ENCODE results near the gene DCXR.

The DCXR gene

GRCh38 chr17:82035488-82035887, 2.0 kb downstream of the DCXR start:
- H3K4me3 Mint-ChIP-seq = peak overlapping the region; percentile 70 to 80 (median 77)
- H3K27ac Mint-ChIP-seq = peak overlapping the region; percentile 14 to 66 (median 31)
- no peak for TF ChIP-seq CTCF (IDR thresholded peaks at IDR 0.05; ENCODE audit: unreplicated experiment in 3 of 3)
- peaks cover 21% of the 10 kb centered on the region for H3K27me3 Mint-ChIP-seq (ENCODE audit: low read depth)
- peaks cover 20% of the 10 kb centered on the region for H3K4me1 Mint-ChIP-seq
- no peaks in the 10 kb centered on the region for H3K9me3 Mint-ChIP-seq
- H3K36me3 Mint-ChIP-seq (ENCODE audit: low read depth) = no peaks in the 10 kb centered on the region

GRCh38 chr17:82034371-82035011, 3.0 kb downstream of the DCXR start:
- Mint-ChIP-seq H3K36me3 (ENCODE audit: low read depth) (no peaks in the 10 kb centered on the region), H3K4me3 (peak overlapping the region; percentile 70 to 80 (median 77)), H3K27me3 (ENCODE audit: low read depth) (peaks cover 21% of the 10 kb centered on the region), H3K27ac (peak overlapping the region in 1 of 3 experiments; percentile 14), H3K9me3 (no peaks in the 10 kb centered on the region), H3K4me1 (peaks cover 20% of the 10 kb centered on the region)
- no peak for TF ChIP-seq CTCF (IDR thresholded peaks at IDR 0.05; ENCODE audit: unreplicated experiment in 3 of 3)

- H3K27me3 Mint-ChIP-seq (ENCODE audit: low read depth) = peaks cover 17% of the 10 kb centered on the region
- H3K9me3 Mint-ChIP-seq = no peaks in the 10 kb centered on the region
- no peak for TF ChIP-seq CTCF (IDR thresholded peaks at IDR 0.05; ENCODE audit: unreplicated experiment in 3 of 3)
- H3K36me3 Mint-ChIP-seq (ENCODE audit: low read depth) = no peaks in the 10 kb centered on the region
- H3K27ac Mint-ChIP-seq = no peak overlapping the region
- peak overlapping the region; percentile 78 to 84 (median 78) for H3K4me3 Mint-ChIP-seq
- H3K4me1 Mint-ChIP-seq = peaks cover 16% of the 10 kb centered on the region
Observed at GRCh38 chr17:82033359-82034085, 4.0 kb downstream of the DCXR start.

- Mint-ChIP-seq H3K4me1 (peaks cover 9% of the 10 kb centered on the region), H3K27me3 (ENCODE audit: low read depth) (peaks cover 16% of the 10 kb centered on the region), H3K4me3 (peak overlapping the region; percentile 61 to 78 (median 66)), H3K9me3 (no peaks in the 10 kb centered on the region), H3K27ac (no peak overlapping the region), H3K36me3 (ENCODE audit: low read depth) (no peaks in the 10 kb centered on the region)
- no peak for TF ChIP-seq CTCF (IDR thresholded peaks at IDR 0.05; ENCODE audit: unreplicated experiment in 3 of 3)
Observed at GRCh38 chr17:82031885-82032627, 5.4 kb downstream of the DCXR start.

- no peaks in the 10 kb centered on the region for H3K36me3 Mint-ChIP-seq (ENCODE audit: low read depth)
- H3K9me3 Mint-ChIP-seq = no peaks in the 10 kb centered on the region
- peaks cover 9% of the 10 kb centered on the region for H3K4me1 Mint-ChIP-seq
- H3K27me3 Mint-ChIP-seq (ENCODE audit: low read depth) = peaks cover 16% of the 10 kb centered on the region
- H3K4me3 Mint-ChIP-seq = peak within 1 kb of the TSS; percentile 83 to 84 (median 84)
- H3K27ac Mint-ChIP-seq = no peak within 1 kb of the TSS
- TF ChIP-seq CTCF (IDR thresholded peaks at IDR 0.05; ENCODE audit: unreplicated experiment in 3 of 3) = no peak
Observed at GRCh38 chr17:82031303-82031884, 6.1 kb downstream of the DCXR start, which contains the start of gene RAC3. TSS of gene RAC3 (plus strand) at chr17:82031678. CDS start at chr17:82031762, 84 bp downstream.
